RWPE2 (cell line): Measurements from ENCODE around the gene AADACL3.
"Not testable (repeated sequence)": the region's sequence is repeated elsewhere in the genome, so short reads cannot be mapped to it uniquely, and the experiment has no call there.

ENCODE experiments used
- ATAC-seq: fragments of 200-7000 bp; cut with Tn5 transposase; 3 replicates; pipeline ENCODE4 v1.9.1; 2021; ENCODE audit warnings: low read depth
- DNase-seq: peaks from one replicate; pipeline ENCODE4 v3.0.0-alpha.2; 2020; ENCODE audit warnings: low spot score
- H3K27ac ChIP-seq: fragments of 450-650 bp; 2 replicates; pipeline ENCODE4 v1.5.1; 2017; ENCODE audit warnings: mild to moderate bottlenecking; ENCODE audit not compliant: poor library complexity, severe bottlenecking
- H3K27me3 ChIP-seq: fragments of 250-450 bp; sonication (Bioruptor Pico); 2 replicates; pipeline ENCODE4 v1.5.1; 2021; ENCODE audit warnings: mild to moderate bottlenecking, moderate library complexity; ENCODE audit not compliant: insufficient read depth, poor library complexity, severe bottlenecking
- H3K36me3 ChIP-seq: fragments of 250-450 bp; sonication (Bioruptor Pico); 2 replicates; pipeline ENCODE4 v1.5.1; 2020; ENCODE audit warnings: low read depth, mild to moderate bottlenecking, moderate library complexity
- H3K4me1 ChIP-seq: fragments of 250-450 bp; sonication (Bioruptor Pico); 2 replicates; pipeline ENCODE4 v1.5.1; 2021; ENCODE audit warnings: mild to moderate bottlenecking, moderate library complexity; ENCODE audit not compliant: insufficient read depth, poor library complexity, severe bottlenecking
- H3K4me3 ChIP-seq: fragments of 250-450 bp; sonication (Bioruptor Pico); 2 replicates; pipeline ENCODE4 v1.5.1; 2021; ENCODE audit warnings: mild to moderate bottlenecking, moderate library complexity; ENCODE audit not compliant: severe bottlenecking
- H3K9me3 ChIP-seq: fragments of 250-450 bp; sonication (Bioruptor Pico); 2 replicates; pipeline ENCODE4 v1.5.1; 2021; ENCODE audit warnings: mild to moderate bottlenecking, moderate library complexity; ENCODE audit not compliant: severe bottlenecking
- TF ChIP-seq, protein P1 (sequence below): fragments of 450-650 bp; IDR thresholded peaks from one replicate; pipeline ENCODE4 v1.5.1; 2017; ENCODE audit warnings: mild to moderate bottlenecking, moderate library complexity; ENCODE audit not compliant: poor library complexity, severe bottlenecking

AADACL3 gene

DNA sequence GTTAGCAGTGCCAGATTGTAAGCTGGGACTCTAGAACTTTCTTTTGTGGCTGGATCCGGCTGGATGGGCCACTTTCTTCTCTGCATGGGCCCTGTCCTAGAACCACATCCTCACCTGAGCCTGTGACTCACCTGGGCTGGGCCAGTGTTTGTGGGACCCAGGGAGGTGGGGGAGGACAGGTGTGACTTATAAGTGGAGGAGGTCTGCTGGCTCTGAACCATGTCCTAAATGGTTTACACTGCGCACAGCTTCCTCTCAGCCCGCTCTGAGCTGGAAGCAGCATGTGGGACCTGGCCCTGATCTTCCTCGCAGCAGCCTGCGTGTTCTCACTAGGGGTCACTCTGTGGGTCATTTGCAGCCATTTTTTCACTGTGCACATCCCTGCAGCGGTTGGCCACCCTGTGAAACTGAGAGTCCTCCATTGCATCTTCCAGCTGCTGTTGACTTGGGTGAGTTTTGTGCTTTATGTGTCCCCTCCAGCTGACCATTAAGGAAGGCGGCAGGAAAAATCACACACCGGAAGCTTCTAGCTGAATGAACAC, at the start of gene AADACL3:
Gene AADACL3 (plus strand): TSS at position 215 of the 542 bp plus-strand sequence. CDS start 67 bp downstream, at position 282.
- no peak within 1 kb of the TSS for H3K4me3 ChIP-seq
- no peaks in the 10 kb centered on the region for H3K36me3 ChIP-seq
- ATAC-seq (0 out of 3 replicates have a peak, but pooled peaks have one; percentile 31), DNase-seq (no peak)
- no peaks in the 10 kb centered on the region for H3K9me3 ChIP-seq
- no peaks in the 10 kb centered on the region for H3K4me1 ChIP-seq
- H3K27ac ChIP-seq = no peak within 1 kb of the TSS
- TF ChIP-seq, protein P1, sequence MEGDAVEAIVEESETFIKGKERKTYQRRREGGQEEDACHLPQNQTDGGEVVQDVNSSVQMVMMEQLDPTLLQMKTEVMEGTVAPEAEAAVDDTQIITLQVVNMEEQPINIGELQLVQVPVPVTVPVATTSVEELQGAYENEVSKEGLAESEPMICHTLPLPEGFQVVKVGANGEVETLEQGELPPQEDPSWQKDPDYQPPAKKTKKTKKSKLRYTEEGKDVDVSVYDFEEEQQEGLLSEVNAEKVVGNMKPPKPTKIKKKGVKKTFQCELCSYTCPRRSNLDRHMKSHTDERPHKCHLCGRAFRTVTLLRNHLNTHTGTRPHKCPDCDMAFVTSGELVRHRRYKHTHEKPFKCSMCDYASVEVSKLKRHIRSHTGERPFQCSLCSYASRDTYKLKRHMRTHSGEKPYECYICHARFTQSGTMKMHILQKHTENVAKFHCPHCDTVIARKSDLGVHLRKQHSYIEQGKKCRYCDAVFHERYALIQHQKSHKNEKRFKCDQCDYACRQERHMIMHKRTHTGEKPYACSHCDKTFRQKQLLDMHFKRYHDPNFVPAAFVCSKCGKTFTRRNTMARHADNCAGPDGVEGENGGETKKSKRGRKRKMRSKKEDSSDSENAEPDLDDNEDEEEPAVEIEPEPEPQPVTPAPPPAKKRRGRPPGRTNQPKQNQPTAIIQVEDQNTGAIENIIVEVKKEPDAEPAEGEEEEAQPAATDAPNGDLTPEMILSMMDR = no peak
- no peaks in the 10 kb centered on the region for H3K27me3 ChIP-seq

GRCh38 chr1:12666141-12666735, 49.7 kb upstream of the AADACL3 start:
- DNase-seq = no peak
- ATAC-seq = no peak
- H3K4me3 ChIP-seq = no peak overlapping the region
- H3K9me3 ChIP-seq = no peaks in the 10 kb centered on the region
- TF ChIP-seq, protein P1 = no peak
- H3K4me1 ChIP-seq = no peaks in the 10 kb centered on the region
- H3K36me3 ChIP-seq = no peaks in the 10 kb centered on the region
- H3K27ac ChIP-seq = no peak overlapping the region
- H3K27me3 ChIP-seq = peaks cover 3% of the 10 kb centered on the region

GRCh38 chr1:12669529-12670068, 46.3 kb upstream of the AADACL3 start:
- Histone ChIP-seq H3K4me3 (no peak overlapping the region), H3K27me3 (peaks cover 6% of the 10 kb centered on the region), H3K27ac (no peak overlapping the region), H3K36me3 (no peaks in the 10 kb centered on the region), H3K9me3 (no peaks in the 10 kb centered on the region), H3K4me1 (no peaks in the 10 kb centered on the region)
- ATAC-seq (no peak), DNase-seq (no peak)
- TF ChIP-seq, protein P1 = no peak

DNA sequence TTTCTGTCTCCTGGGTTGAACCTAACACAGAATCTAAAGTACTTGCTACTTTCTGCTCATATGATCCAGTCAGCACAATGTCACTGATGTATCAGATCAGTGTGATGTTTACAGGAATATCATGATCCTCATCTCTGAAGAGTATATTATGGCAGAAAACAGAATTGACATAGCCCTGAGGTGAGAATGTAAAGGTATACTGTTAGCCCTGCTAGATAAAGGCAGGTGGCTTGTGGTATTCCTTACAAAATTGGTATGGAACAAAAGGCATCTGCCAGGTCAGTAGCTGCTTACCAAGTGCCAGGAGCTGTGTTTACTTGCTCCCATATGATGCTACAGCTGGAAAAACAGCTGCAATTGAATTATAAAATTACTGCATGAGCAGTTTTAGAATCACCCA, 41.6 kb upstream of the AADACL3 start:
- ATAC-seq (no peak), DNase-seq (no peak)
- H3K36me3 ChIP-seq = no peaks in the 10 kb centered on the region
- H3K9me3 ChIP-seq = no peaks in the 10 kb centered on the region
- TF ChIP-seq, protein P1 = no peak
- no peak overlapping the region for H3K27ac ChIP-seq
- no peaks in the 10 kb centered on the region for H3K4me1 ChIP-seq
- no peak overlapping the region for H3K4me3 ChIP-seq
- peaks cover 6% of the 10 kb centered on the region for H3K27me3 ChIP-seq

DNA sequence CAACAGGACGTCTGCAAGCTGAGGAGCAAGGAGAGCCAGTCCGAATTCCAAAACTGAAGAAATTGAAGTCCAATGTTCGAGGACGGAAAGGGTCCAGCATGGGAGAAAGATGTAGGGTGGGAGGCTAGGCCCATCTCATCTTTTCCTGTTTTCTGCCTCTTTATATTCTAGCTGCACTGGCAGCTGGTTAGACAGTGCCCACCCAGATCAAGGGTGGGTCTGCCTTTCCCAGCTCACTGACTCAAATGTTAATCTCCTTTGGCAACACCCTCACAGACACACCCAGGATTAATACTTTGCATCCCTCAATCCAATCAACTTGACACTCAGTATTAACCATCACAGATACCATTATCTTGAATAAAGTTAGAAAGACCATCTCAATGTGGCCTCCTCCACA, 39.8 kb upstream of the AADACL3 start:
- not testable (repeated sequence) for DNase-seq, H3K4me3 ChIP-seq, ATAC-seq, H3K4me1 ChIP-seq, H3K9me3 ChIP-seq, H3K27me3 ChIP-seq, H3K36me3 ChIP-seq, H3K27ac ChIP-seq
